Activated B cell treated with CpG ODN at 0.5 μM for 24 hours (primary cell): ENCODE results near the gene ZBED5. TPM values are rescaled to one million over a fixed set of nuclear protein-coding genes. Genes with fewer than 3 reads are reported as not detected.
A peak's percentile ranks its signal among the peaks of the same experiment; 100 is the strongest.
"Not testable (repeated sequence)": the region's sequence is repeated elsewhere in the genome, so short reads cannot be mapped to it uniquely, and the experiment has no call there.

Source experiments
- ATAC-seq: fragments of 200-7000 bp; cut with Tn5 transposase; one replicate; pipeline ENCODE4 v1.10.0; 2021; ENCODE audit warnings: low read depth, mild to moderate bottlenecking, moderate library complexity
- CTCF ChIA-PET: fragments of 350-600 bp; sonication (Branson Sonifier 250); formaldehyde crosslinking; loops from one replicate; lab custom pipeline; 2021; ENCODE audit warnings: antibody characterized with exemption; lab: Charles Lee
- POLR2A ChIA-PET: fragments of 350-600 bp; sonication (Branson Sonifier 250); formaldehyde crosslinking; loops from one replicate; lab custom pipeline; 2021; ENCODE audit warnings: antibody characterized with exemption; lab: Charles Lee
- DNase-seq: peaks from one replicate; pipeline ENCODE4 v3.0.0; 2022
- H3K27ac Mint-ChIP-seq: one replicate; pipeline ENCODE4 v1.8.0; 2020; ENCODE audit warnings: mixed read lengths
- H3K27me3 Mint-ChIP-seq: one replicate; pipeline ENCODE4 v1.8.0; 2021; ENCODE audit warnings: mixed read lengths
- H3K36me3 Mint-ChIP-seq: one replicate; pipeline ENCODE4 v1.8.0; 2021; ENCODE audit warnings: low read depth, mixed read lengths
- H3K4me1 Mint-ChIP-seq: one replicate; pipeline ENCODE4 v1.8.0; 2021; ENCODE audit warnings: mixed read lengths
- H3K4me3 Mint-ChIP-seq: one replicate; pipeline ENCODE4 v1.8.0; 2020; ENCODE audit warnings: mild to moderate bottlenecking, mixed read lengths
- H3K9me3 Mint-ChIP-seq: one replicate; pipeline ENCODE4 v1.8.0; 2020; ENCODE audit warnings: mixed read lengths
- intact Hi-C: fragments of 100-400 bp; cut with micrococcal nuclease; formaldehyde crosslinking; loops from one replicate; pipeline ENCODE4 v1.15.1; 2024
- total RNA-seq: library from RNA; stranded (reverse); gene quantifications from 2 replicates; pipeline ENCODE4 v1.2.3, GENCODE V29; 2022
- TF ChIP-seq, protein P1 (sequence below): fragments of 200-600 bp; IDR thresholded peaks from one replicate; pipeline ENCODE4 v1.8.0; 2022; ENCODE audit warnings: antibody characterized with exemption, mild to moderate bottlenecking

The ZBED5 gene
- total RNA-seq, 1 donor from 2014 or later, result 116 TPM

DNA sequence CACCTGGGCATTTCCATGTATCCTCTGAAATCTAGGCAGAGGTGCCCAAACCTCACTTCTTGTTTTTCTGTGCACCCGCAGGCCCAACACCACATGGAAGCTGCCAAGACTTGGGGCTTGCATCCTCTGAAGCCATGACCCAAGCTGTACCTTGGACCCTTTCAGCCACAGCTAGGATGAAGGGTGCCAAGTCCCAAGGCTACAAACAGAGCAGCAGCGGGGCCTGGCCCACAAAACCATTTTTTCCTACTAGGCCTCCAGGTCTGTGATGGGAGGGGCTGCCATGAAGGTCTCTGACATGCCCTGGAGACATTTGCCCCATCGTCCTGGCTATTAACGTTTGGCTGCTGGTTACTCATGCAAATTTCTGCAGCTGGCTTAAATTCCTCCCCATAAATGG is 28.7 kb downstream of the ZBED5 start:
- no peaks in the 10 kb centered on the region for H3K9me3 Mint-ChIP-seq
- peaks cover 19% of the 10 kb centered on the region for H3K4me1 Mint-ChIP-seq
- H3K4me3 Mint-ChIP-seq, result no peak overlapping the region
- ChIA-PET CTCF (no interaction called here), POLR2A (interaction anchor here (1.5 kb wide), 1 partner anchor 20 kb away, joined by 4 read pairs; the partner anchor contains the start of gene EIF4G2)
- TF ChIP-seq, protein P1, sequence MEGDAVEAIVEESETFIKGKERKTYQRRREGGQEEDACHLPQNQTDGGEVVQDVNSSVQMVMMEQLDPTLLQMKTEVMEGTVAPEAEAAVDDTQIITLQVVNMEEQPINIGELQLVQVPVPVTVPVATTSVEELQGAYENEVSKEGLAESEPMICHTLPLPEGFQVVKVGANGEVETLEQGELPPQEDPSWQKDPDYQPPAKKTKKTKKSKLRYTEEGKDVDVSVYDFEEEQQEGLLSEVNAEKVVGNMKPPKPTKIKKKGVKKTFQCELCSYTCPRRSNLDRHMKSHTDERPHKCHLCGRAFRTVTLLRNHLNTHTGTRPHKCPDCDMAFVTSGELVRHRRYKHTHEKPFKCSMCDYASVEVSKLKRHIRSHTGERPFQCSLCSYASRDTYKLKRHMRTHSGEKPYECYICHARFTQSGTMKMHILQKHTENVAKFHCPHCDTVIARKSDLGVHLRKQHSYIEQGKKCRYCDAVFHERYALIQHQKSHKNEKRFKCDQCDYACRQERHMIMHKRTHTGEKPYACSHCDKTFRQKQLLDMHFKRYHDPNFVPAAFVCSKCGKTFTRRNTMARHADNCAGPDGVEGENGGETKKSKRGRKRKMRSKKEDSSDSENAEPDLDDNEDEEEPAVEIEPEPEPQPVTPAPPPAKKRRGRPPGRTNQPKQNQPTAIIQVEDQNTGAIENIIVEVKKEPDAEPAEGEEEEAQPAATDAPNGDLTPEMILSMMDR, result no peak
- DNase-seq, result no peak
- H3K27me3 Mint-ChIP-seq, result no peaks in the 10 kb centered on the region
- no peak overlapping the region for H3K27ac Mint-ChIP-seq
- ATAC-seq, result no peak
- intact Hi-C loops, result no loop called here
- H3K36me3 Mint-ChIP-seq, result peaks cover 3% of the 10 kb centered on the region

DNA sequence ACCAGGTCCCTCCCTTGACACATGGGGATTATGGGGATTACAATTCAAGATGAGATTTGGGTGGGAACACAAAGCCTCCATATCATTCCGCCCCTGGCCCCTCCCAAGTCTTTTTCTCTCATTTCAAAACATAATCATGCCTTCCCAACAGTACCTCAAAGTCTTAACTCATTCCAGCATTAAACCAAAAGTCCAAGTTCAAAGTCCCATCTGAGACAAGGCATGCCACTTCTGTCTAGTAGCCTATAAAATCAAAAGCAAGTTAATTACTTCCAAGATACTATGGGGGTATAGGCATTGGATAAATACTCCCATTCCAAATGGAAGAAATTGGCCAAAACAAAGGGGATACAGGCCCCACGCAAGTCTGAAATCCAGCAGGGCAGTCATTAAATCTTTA is 29.5 kb downstream of the ZBED5 start:
- no peak for ATAC-seq

DNA sequence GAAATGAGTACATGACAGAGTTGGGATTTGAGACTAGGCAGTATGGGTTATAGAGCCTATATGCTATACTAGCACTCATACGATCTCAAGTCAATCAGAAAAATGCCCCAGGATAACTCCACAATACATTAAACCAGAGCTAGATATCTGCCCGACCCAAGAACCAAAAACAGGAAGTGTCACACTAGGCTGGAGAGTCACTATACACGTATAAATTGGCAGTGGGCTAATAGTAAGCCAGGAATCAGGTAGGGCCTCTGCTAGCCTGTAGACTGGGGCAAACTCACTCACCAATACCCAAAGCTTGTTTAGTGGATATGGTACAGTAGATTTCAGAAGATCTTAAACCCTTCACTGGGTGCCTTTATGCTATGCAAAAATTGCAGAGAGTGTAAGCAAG is 33.0 kb downstream of the ZBED5 start:
- ATAC-seq (peak; percentile 99), DNase-seq (no peak)
- Mint-ChIP-seq H3K27ac (peak overlapping the region; percentile 90), H3K36me3 (peaks cover 7% of the 10 kb centered on the region), H3K27me3 (no peaks in the 10 kb centered on the region), H3K4me3 (peak overlapping the region; percentile 63), H3K9me3 (no peaks in the 10 kb centered on the region), H3K4me1 (peaks cover 32% of the 10 kb centered on the region)
- ChIA-PET POLR2A (interaction anchor here (0.7 to 3.4 kb wide), 6 partner anchors 9 to 33 kb away, joined by 3 to 102 read pairs (median 5); partner anchors contain the start of genes EIF4G2 and ZBED5), CTCF (interaction anchor here (0.7 to 1.7 kb wide), 3 partner anchors 10 to 32 kb away, joined by 3 to 5 read pairs (median 3); partner anchors contain the start of gene EIF4G2)
- TF ChIP-seq, protein P1, result no peak
- intact Hi-C loops, result loop anchor here (1.0 to 2.0 kb wide), 3 partner anchors 14 to 33 kb away; partner anchors contain the start of gene ZBED5

More for the DNA sequence above, 29.5 kb downstream of the ZBED5 start:
- H3K36me3 Mint-ChIP-seq, result peaks cover 3% of the 10 kb centered on the region
- no peak overlapping the region for H3K27ac Mint-ChIP-seq
- no peaks in the 10 kb centered on the region for H3K9me3 Mint-ChIP-seq
- no peaks in the 10 kb centered on the region for H3K27me3 Mint-ChIP-seq
- ChIA-PET POLR2A (interaction anchor here (1.5 kb wide), 1 partner anchor 19 kb away, joined by 4 read pairs; the partner anchor contains the start of gene EIF4G2), CTCF (no interaction called here)
- TF ChIP-seq, protein P1, result no peak
- intact Hi-C loops, result no loop called here
- H3K4me1 Mint-ChIP-seq, result peaks cover 25% of the 10 kb centered on the region
- H3K4me3 Mint-ChIP-seq, result no peak overlapping the region
- DNase-seq, result no peak

DNA sequence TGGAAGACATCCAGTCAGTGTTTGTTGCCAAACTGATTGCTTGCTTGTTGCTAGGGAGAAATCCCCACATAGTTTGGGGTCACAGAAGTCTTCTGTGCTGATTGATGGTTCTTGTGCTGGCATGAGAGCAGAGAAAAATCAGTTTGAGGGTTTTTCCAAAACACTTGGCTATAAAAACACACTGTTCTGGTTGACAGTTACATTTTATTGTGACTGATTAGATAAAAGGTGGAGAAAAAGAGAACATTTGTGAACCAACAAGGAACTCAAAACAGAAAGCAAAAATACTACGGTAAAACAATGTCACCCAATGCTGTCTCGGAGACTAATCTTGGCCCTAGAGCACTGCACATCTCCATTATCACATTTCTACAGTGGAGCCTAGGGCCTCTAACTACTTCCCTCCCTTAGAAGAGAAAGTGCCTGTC is 34.7 kb downstream of the ZBED5 start:
- TF ChIP-seq, protein P1, result no peak
- H3K36me3 Mint-ChIP-seq, result peaks cover 7% of the 10 kb centered on the region
- POLR2A ChIA-PET, result no interaction called here
- peak overlapping the region; percentile 53 for H3K4me3 Mint-ChIP-seq
- no peaks in the 10 kb centered on the region for H3K27me3 Mint-ChIP-seq
- H3K9me3 Mint-ChIP-seq, result no peaks in the 10 kb centered on the region
- ATAC-seq, result no peak
- DNase-seq, result no peak
- CTCF ChIA-PET, result no interaction called here
- H3K27ac Mint-ChIP-seq, result peak overlapping the region; percentile 71
- intact Hi-C loops, result no loop called here
- H3K4me1 Mint-ChIP-seq, result peaks cover 32% of the 10 kb centered on the region

DNA sequence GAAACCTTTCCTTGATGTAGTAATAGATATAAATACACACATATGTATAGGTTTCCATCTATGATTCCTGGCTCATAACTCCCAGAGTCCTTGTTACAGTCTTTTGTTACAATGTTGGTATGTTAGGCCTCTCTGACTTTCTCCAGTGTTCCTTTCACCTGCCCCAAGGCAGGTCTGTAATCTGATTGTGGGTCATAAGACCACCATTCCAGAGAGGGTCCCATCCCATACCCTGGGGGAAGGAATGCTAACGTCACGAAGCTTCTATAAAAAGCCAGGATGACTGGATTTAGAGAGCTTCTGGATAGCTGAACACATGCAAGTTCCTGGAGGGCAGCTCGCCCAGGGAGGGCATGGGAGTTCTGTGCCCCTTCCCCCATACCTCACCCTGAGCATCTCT is 35.4 kb downstream of the ZBED5 start:
- H3K4me3 Mint-ChIP-seq, H3K9me3 Mint-ChIP-seq, H3K27ac Mint-ChIP-seq, intact Hi-C loops, ATAC-seq, CTCF ChIA-PET, H3K36me3 Mint-ChIP-seq, POLR2A ChIA-PET, DNase-seq, H3K27me3 Mint-ChIP-seq: not testable (repeated sequence)
- H3K4me1 Mint-ChIP-seq, result peaks cover 32% of the 10 kb centered on the region
